Stimulated activated CD4-positive, alpha-beta T cell treated with anti-CD3 and anti-CD28 coated beads, TNF-alpha, amount 100 ng/mL, for 24 hours (primary cell): ENCODE data around the gene KRT17.

Source experiments
- DNase-seq, 3 experiments: peaks; one replicate each; pipeline ENCODE4 v3.0.0-alpha.2; 2020; ENCODE audit warnings: low read depth in 3 of 3

Gene KRT17

GRCh38 chr17:41575336-41575735, 49.0 kb downstream of the KRT17 start:
- DNase-seq, result no peak

- DNase-seq, result no peak
Measured at GRCh38 chr17:41571561-41572434, 52.6 kb downstream of the KRT17 start, which contains the start of gene KRT9. Gene KRT9 (minus strand): TSS chr17:41572059. CDS start chr17:41571992, 67 bp downstream.
